Endodermal cell (in vitro differentiated cells): ENCODE results near the gene MBOAT1. TPM values are rescaled to one million over a fixed set of nuclear protein-coding genes. Genes with fewer than 3 reads are reported as not detected.

ENCODE experiments used
- DNase-seq: peaks from one replicate; pipeline ENCODE4 v3.0.0-alpha.2; 2017
- H3K27ac ChIP-seq: 2 replicates; pipeline ENCODE4 v1.5.1; 2013; ENCODE audit warnings: mild to moderate bottlenecking, low read depth, low read length, moderate library complexity
- H3K27me3 ChIP-seq: 2 replicates; pipeline ENCODE4 v1.6.1; 2013; ENCODE audit warnings: mild to moderate bottlenecking, low read length, moderate library complexity; ENCODE audit not compliant: insufficient read depth, control insufficient read depth, poor library complexity, severe bottlenecking
- H3K36me3 ChIP-seq: 2 replicates; pipeline ENCODE4 v1.7.0; 2013; ENCODE audit warnings: mild to moderate bottlenecking, low read length, moderate library complexity; ENCODE audit not compliant: control insufficient read depth, insufficient read depth
- H3K4me1 ChIP-seq: one replicate; pipeline ENCODE4 v1.7.0; 2013; ENCODE audit warnings: low read length; ENCODE audit not compliant: control insufficient read depth, insufficient read depth
- H3K4me3 ChIP-seq: 2 replicates; pipeline ENCODE4 v1.5.1; 2013; ENCODE audit warnings: mild to moderate bottlenecking, low read length, moderate library complexity
- H3K9ac ChIP-seq: 2 replicates; pipeline ENCODE4 v1.6.1; 2013; ENCODE audit warnings: mild to moderate bottlenecking, low read length, moderate library complexity; ENCODE audit not compliant: poor library complexity, severe bottlenecking; ENCODE audit errors: extremely low read depth
- H3K9me3 ChIP-seq: 2 replicates; pipeline ENCODE4 v1.6.1; 2013; ENCODE audit warnings: mild to moderate bottlenecking, low read length, moderate library complexity; ENCODE audit not compliant: control insufficient read depth
- H3K27ac Mint-ChIP-seq: 2 replicates; pipeline ENCODE4 v1.8.0; 2020; ENCODE audit warnings: mixed read lengths
- H3K27me3 Mint-ChIP-seq: 2 replicates; pipeline ENCODE4 v1.8.0; 2021; ENCODE audit warnings: mild to moderate bottlenecking, mixed read lengths; ENCODE audit not compliant: insufficient read depth
- H3K36me3 Mint-ChIP-seq: 2 replicates; pipeline ENCODE4 v1.8.0; 2020; ENCODE audit warnings: low read depth, mixed read lengths
- H3K4me1 Mint-ChIP-seq: 2 replicates; pipeline ENCODE4 v1.8.0; 2020; ENCODE audit warnings: mixed read lengths
- H3K4me3 Mint-ChIP-seq: 2 replicates; pipeline ENCODE4 v1.8.0; 2020; ENCODE audit warnings: mild to moderate bottlenecking, moderate library complexity, mixed read lengths
- H3K9me3 Mint-ChIP-seq: 2 replicates; pipeline ENCODE4 v1.8.0; 2020; ENCODE audit warnings: mild to moderate bottlenecking, mixed read lengths
- WGBS, 2 experiments: methylation state at CpG; one replicate each; pipeline versions ENCODE4 v1.1.5 to v1.1.7; 2013; ENCODE audit warnings: missing lambda C conversion rate in 2 of 2, mixed read lengths in 1 of 2; ENCODE audit not compliant: insufficient coverage in 1 of 2, insufficient read length in 1 of 2; 5-methylcytosine and 5-hydroxymethylcytosine counted together
- total RNA-seq, 2 donors: library from RNA; stranded (reverse); fragmentation: NEBNext Ultra II Directional in 1 of 2; extraction: Animal tissue kit (Norgen Biotek cat#: 25700) in 1 of 2; gene quantifications; 2 replicates in 1 of 2; 3 replicates in 1 of 2; pipeline ENCODE4 v1.2.1, GENCODE V29; 2021
- TF ChIP-seq, protein P1 (sequence below): fragments of 200-600 bp; sonication (generic); conservative IDR thresholded peaks from 2 replicates; pipeline ENCODE4 v1.5.0; 2021; ENCODE audit warnings: antibody characterized with exemption, mild to moderate bottlenecking

The MBOAT1 gene
- total RNA-seq, 2 donors from 2014 or later, result 7.7 to 9.4 TPM

DNA sequence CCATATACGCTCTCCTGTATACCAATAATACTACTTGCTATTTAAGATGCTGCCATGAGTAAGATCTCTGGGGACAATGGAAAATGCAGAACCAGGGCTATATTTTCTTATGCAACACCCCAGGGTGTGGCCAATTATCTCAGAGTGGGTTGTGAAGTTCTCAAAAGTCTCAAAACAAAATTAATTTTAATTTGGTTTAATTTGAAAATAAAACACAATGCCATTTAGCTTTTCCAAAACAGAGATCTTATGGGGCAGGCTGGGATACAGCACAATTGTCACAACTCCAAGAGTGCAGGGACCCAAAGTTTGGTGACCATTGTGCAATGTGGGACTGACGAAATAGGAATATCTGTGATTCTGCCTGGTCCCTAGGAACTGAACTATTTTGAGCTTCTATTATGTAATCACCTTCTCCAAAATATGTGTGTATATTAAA is 43.1 kb downstream of the MBOAT1 start:
- Mint-ChIP-seq H3K27ac (no peak overlapping the region), H3K27me3 (no peaks in the 10 kb centered on the region), H3K4me1 (peaks cover 4% of the 10 kb centered on the region), H3K4me3 (no peak overlapping the region), H3K36me3 (peaks cover 4% of the 10 kb centered on the region), H3K9me3 (no peaks in the 10 kb centered on the region)
- Histone ChIP-seq H3K4me1 (no peaks in the 10 kb centered on the region), H3K9me3 (no peaks in the 10 kb centered on the region), H3K4me3 (no peak overlapping the region), H3K9ac (no peak overlapping the region), H3K36me3 (no peaks in the 10 kb centered on the region), H3K27me3 (no peaks in the 10 kb centered on the region), H3K27ac (no peak overlapping the region)
- TF ChIP-seq, protein P1, sequence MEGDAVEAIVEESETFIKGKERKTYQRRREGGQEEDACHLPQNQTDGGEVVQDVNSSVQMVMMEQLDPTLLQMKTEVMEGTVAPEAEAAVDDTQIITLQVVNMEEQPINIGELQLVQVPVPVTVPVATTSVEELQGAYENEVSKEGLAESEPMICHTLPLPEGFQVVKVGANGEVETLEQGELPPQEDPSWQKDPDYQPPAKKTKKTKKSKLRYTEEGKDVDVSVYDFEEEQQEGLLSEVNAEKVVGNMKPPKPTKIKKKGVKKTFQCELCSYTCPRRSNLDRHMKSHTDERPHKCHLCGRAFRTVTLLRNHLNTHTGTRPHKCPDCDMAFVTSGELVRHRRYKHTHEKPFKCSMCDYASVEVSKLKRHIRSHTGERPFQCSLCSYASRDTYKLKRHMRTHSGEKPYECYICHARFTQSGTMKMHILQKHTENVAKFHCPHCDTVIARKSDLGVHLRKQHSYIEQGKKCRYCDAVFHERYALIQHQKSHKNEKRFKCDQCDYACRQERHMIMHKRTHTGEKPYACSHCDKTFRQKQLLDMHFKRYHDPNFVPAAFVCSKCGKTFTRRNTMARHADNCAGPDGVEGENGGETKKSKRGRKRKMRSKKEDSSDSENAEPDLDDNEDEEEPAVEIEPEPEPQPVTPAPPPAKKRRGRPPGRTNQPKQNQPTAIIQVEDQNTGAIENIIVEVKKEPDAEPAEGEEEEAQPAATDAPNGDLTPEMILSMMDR, result no peak
- WGBS, 2 experiments, result 97% methylated on average over 2 of the region's 2 CpGs; no CpG with 5 or more reads in 1 of the 2 experiments
- no peak for DNase-seq

DNA sequence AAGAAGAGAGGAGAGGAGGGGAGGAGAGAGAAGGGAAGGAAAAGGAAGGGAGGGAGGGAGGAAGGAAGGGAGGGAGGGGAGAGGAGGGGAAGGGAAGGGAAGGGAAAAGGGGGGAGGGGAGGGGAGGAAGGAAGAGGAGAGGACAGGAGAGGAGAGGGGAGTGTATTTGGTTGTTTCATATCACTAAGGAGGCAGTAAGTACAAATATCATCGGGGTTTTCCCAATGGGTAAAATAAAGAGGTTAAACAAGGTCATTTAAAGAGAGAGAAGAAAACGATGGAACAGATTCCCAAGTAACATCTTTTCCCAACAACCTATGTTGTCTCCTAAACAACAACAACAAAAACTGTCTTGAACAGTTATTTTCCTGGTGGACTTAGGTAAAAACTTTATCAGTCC is 43.6 kb downstream of the MBOAT1 start:
- no peak overlapping the region for H3K4me3 ChIP-seq
- no peaks in the 10 kb centered on the region for H3K9me3 Mint-ChIP-seq
- TF ChIP-seq, protein P1, result no peak
- no peaks in the 10 kb centered on the region for H3K36me3 ChIP-seq
- no peak for DNase-seq
- no peak overlapping the region for H3K9ac ChIP-seq
- H3K4me1 Mint-ChIP-seq, result peaks cover 4% of the 10 kb centered on the region
- H3K27me3 Mint-ChIP-seq, result no peaks in the 10 kb centered on the region
- H3K4me3 Mint-ChIP-seq, result no peak overlapping the region
- H3K9me3 ChIP-seq, result no peaks in the 10 kb centered on the region
- no peaks in the 10 kb centered on the region for H3K4me1 ChIP-seq
- H3K27ac Mint-ChIP-seq, result no peak overlapping the region
- no peaks in the 10 kb centered on the region for H3K27me3 ChIP-seq
- no peak overlapping the region for H3K27ac ChIP-seq
- WGBS, 2 experiments, result 91 to 100% methylated on average over 1 of the region's 2 CpGs
- H3K36me3 Mint-ChIP-seq, result peaks cover 4% of the 10 kb centered on the region

DNA sequence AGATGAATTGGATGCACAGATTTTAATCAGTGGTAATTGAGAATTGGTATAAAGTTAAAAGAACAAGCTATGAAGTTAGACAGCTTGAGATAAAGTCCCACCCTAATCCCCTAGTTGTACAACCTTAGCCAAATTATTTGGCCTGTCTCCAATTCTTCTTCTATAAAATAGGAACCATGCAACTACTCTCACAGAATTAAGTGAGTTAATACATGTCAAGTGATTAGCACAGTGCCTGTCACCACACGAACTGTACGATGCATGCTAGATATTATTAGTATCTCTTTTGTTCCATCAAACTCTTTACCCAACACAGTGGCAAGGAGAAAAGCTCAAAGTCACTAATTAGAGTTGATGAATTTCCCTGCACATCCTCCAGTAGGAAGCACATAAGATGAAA is 44.7 kb downstream of the MBOAT1 start:
- WGBS, 2 experiments, result 87% methylated on average over 2 of the region's 2 CpGs; no CpG with 5 or more reads in 1 of the 2 experiments
- Histone ChIP-seq H3K36me3 (no peaks in the 10 kb centered on the region), H3K27me3 (no peaks in the 10 kb centered on the region), H3K27ac (no peak overlapping the region), H3K4me1 (no peaks in the 10 kb centered on the region), H3K9me3 (no peaks in the 10 kb centered on the region), H3K9ac (no peak overlapping the region), H3K4me3 (no peak overlapping the region)
- Mint-ChIP-seq H3K27me3 (no peaks in the 10 kb centered on the region), H3K9me3 (no peaks in the 10 kb centered on the region), H3K4me3 (no peak overlapping the region), H3K4me1 (no peaks in the 10 kb centered on the region), H3K36me3 (peaks cover 4% of the 10 kb centered on the region), H3K27ac (no peak overlapping the region)
- DNase-seq, result no peak
- TF ChIP-seq, protein P1, result no peak
